ENCODE data around the gene TMEM107. TPM values are rescaled to one million over a fixed set of nuclear protein-coding genes. Genes with fewer than 3 reads are reported as not detected.

The TMEM107 gene
- total and polyA plus RNA-seq, 10 of the 15 experiments (the other 5 are each of a cell fraction or from before 2014, with no cell fraction given) = 7.9 to 38.7 (median 22.9) TPM

- TF ChIP-seq ZNF24 (IDR thresholded peaks at IDR 0.05) (peak; percentile 84), EGR1 (IDR thresholded peaks at IDR 0.05; ENCODE audit: borderline replicate concordance in 1 of 2, low read depth in 2 of 2, low read length in 2 of 2) (peak in 1 of 2 experiments; percentile 93; a peak in 2 of 3 replicates), CREM (IDR thresholded peaks at IDR 0.05; ENCODE audit: low read depth) (peak; percentile 92), ZBED1 (IDR thresholded peaks at IDR 0.05; ENCODE audit: borderline replicate concordance) (peak; percentile 100), RELA (IDR thresholded peaks at IDR 0.05; ENCODE audit: borderline replicate concordance, partially characterized antibody) (peak; percentile 65), KLF5 (IDR thresholded peaks at IDR 0.05; ENCODE audit: partially characterized antibody) (peak; percentile 97), MLLT1 (IDR thresholded peaks at IDR 0.05) (peak; percentile 97), ZZZ3 (IDR thresholded peaks at IDR 0.05; ENCODE audit: control insufficient read depth, insufficient read length, low read depth) (no peak), BCL11A (IDR thresholded peaks at IDR 0.05; ENCODE audit: low read depth, low read length) (peak; percentile 93), REST (IDR thresholded peaks at IDR 0.05; ENCODE audit: low read depth, low read length) (peak; percentile 48; the same call in 1 of the 2 replicates), NFIC (IDR thresholded peaks at IDR 0.05; ENCODE audit: low read depth, low read length) (peak; percentile 98), KAT2A (conservative IDR thresholded peaks at IDR 0.05; ENCODE audit: control insufficient read depth, low read depth, low read length) (peak; percentile 88), BACH1 (IDR thresholded peaks at IDR 0.05; ENCODE audit: borderline replicate concordance) (peak; percentile 100), TAF1 (IDR thresholded peaks at IDR 0.05; ENCODE audit: borderline replicate concordance, low read depth, low read length) (peak; percentile 80), CBFB (IDR thresholded peaks at IDR 0.05; ENCODE audit: low read depth) (peak; percentile 100), JUNB (IDR thresholded peaks at IDR 0.05) (peak; percentile 85), RUNX3 (IDR thresholded peaks at IDR 0.05; ENCODE audit: low read length) (peak; percentile 84), CTCF (IDR thresholded peaks at IDR 0.05 in 2 of 3, conservative IDR thresholded peaks at IDR 0.05 in 1 of 3; ENCODE audit: control insufficient read depth in 2 of 3, extremely low read depth in 1 of 3, insufficient read depth in 1 of 3, low read depth in 3 of 3, low read length in 3 of 3) (no peak), FOXK2 (IDR thresholded peaks at IDR 0.05) (peak; percentile 63), PAX5 (IDR thresholded peaks at IDR 0.05; ENCODE audit: borderline replicate concordance, low read depth, low read length) (peak; percentile 89), SUZ12 (IDR thresholded peaks at IDR 0.05; ENCODE audit: unreplicated experiment) (no peak), PML (IDR thresholded peaks at IDR 0.05; ENCODE audit: low read length) (peak; percentile 100), MYB (IDR thresholded peaks at IDR 0.05; ENCODE audit: borderline replicate concordance, low read depth, low read length) (peak; percentile 82; the same call in 1 of the 2 replicates), KDM1A (IDR thresholded peaks at IDR 0.05; ENCODE audit: borderline replicate concordance) (no peak), YBX1 (IDR thresholded peaks at IDR 0.05) (no peak), CHD1 (IDR thresholded peaks at IDR 0.05; ENCODE audit: low read depth, low read length) (no peak)
Observed at GRCh38 chr17:8173056-8173870, 2.9 kb downstream of the TMEM107 start (continued).
